Tibial nerve (tissue), 4 donors: ENCODE measurements around the gene NUP93.

Source experiments
- EP300 ChIP-seq, 2 donors: sonication (generic); formaldehyde crosslinking; IDR thresholded peaks; one replicate each; pipeline ENCODE4 v1.6.1; 2017; ENCODE audit warnings: antibody characterized with exemption in 2 of 2, mild to moderate bottlenecking in 1 of 2
- POLR2A ChIP-seq, 2 donors: fragments of 450-650 bp; IDR thresholded peaks; one replicate each; pipeline ENCODE4 v1.6.1; 2017; ENCODE audit warnings: antibody characterized with exemption in 2 of 2, mild to moderate bottlenecking in 2 of 2, moderate library complexity in 2 of 2
- TF ChIP-seq, protein P1 (sequence below), 5 experiments: fragments of 200-600 bp in 3 of 5; fragments of 450-650 bp in 2 of 5; sonication (generic) in 3 of 5; IDR thresholded peaks; one replicate each; pipeline ENCODE4 v1.5.1; 2016 to 2019; ENCODE audit warnings: antibody characterized with exemption in 5 of 5, mild to moderate bottlenecking in 3 of 5, moderate library complexity in 2 of 5

DNA sequence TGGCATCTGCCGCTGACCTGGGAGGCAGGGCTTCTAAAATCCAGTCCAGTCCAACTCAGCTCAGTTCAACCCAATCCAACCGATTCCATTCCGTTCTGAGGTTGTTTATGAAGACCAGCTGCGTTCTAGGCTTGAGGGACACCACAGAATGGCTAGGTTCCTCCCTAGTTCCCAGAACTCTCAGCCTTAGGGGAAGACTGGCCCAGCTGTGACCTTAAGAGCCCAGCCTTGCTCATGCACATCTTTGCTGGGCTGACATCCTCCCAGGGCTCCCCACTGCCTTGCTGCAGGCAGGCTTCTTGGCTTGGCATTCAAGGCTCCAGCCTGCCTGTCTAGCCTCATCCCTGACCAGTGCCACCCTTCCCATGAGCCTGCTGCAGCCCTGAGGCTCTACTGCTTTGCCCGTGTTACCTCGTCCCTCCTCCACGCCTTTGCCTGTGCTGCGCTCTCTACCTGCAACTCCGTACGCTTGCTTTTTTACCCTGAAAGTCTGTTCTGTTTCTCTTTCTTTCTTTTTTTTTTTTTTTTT is 143.0 kb downstream of the NUP93 start:
- TF ChIP-seq, protein P1, sequence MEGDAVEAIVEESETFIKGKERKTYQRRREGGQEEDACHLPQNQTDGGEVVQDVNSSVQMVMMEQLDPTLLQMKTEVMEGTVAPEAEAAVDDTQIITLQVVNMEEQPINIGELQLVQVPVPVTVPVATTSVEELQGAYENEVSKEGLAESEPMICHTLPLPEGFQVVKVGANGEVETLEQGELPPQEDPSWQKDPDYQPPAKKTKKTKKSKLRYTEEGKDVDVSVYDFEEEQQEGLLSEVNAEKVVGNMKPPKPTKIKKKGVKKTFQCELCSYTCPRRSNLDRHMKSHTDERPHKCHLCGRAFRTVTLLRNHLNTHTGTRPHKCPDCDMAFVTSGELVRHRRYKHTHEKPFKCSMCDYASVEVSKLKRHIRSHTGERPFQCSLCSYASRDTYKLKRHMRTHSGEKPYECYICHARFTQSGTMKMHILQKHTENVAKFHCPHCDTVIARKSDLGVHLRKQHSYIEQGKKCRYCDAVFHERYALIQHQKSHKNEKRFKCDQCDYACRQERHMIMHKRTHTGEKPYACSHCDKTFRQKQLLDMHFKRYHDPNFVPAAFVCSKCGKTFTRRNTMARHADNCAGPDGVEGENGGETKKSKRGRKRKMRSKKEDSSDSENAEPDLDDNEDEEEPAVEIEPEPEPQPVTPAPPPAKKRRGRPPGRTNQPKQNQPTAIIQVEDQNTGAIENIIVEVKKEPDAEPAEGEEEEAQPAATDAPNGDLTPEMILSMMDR (IDR thresholded peaks at IDR 0.05): no peak
- TF ChIP-seq POLR2A (IDR thresholded peaks at IDR 0.05) (no peak), EP300 (IDR thresholded peaks at IDR 0.05) (no peak)
